PFSK-1 (cell line): ENCODE data around the gene DPEP1.

Source experiments
- FOXP2 ChIP-seq: optimal IDR thresholded peaks from 2 replicates; pipeline ENCODE3; 2011; ENCODE audit warnings: borderline replicate concordance, control low read depth, inconsistent platforms; ENCODE audit not compliant: insufficient read depth; ENCODE audit errors: extremely low read length, extremely low read depth
- POLR2AphosphoS5 ChIP-seq: IDR thresholded peaks from 2 replicates; pipeline ENCODE4 v1.6.1; 2012; ENCODE audit warnings: low read depth, mild to moderate bottlenecking, control low read depth, low read length, moderate library complexity
- REST ChIP-seq, 2 experiments: IDR thresholded peaks; 2 replicates each; pipeline versions ENCODE4 v1.6.1 to v1.8.0; 2011 to 2012; ENCODE audit warnings: low read depth in 2 of 2, low read length in 2 of 2, control low read depth in 1 of 2, inconsistent platforms in 1 of 2, mild to moderate bottlenecking in 1 of 2, moderate library complexity in 1 of 2; ENCODE audit not compliant: insufficient read depth in 1 of 2
- SIN3A ChIP-seq: IDR thresholded peaks from 2 replicates; pipeline ENCODE4 v1.6.1; 2012; ENCODE audit warnings: mild to moderate bottlenecking, low read length, moderate library complexity, borderline replicate concordance; ENCODE audit not compliant: insufficient read depth
- TAF1 ChIP-seq: IDR thresholded peaks from 2 replicates; pipeline ENCODE4 v1.6.1; 2012; ENCODE audit warnings: low read length, control low read depth, borderline replicate concordance; ENCODE audit not compliant: insufficient read depth

DPEP1 gene

DNA sequence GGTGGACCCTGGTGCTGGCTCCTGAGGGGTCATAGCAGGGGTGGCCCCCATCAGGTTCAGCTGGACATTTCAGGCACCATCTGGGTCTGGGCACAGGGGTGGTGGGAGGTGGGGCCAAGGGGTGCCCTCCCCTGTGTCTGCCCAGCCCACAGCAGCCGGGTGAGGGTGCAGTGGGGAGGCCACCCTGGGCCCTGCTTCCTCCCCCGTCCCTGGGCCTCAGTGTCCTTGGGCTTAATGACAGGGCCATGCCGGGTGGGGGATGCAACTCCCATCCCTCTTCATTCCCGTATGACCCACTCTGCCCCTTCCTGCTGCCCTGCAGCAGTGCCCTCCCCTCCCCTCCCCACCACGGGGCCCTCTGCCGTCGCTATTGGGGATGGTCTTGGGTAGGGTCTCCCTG lies 27.2 kb upstream of the DPEP1 start:
- TF ChIP-seq FOXP2 = no peak
- TF ChIP-seq TAF1 = no peak
- TF ChIP-seq POLR2AphosphoS5 = no peak
- TF ChIP-seq SIN3A = no peak
- no peak for TF ChIP-seq REST (IDR thresholded peaks at IDR 0.05; ENCODE audit: insufficient read depth in 1 of 2, low read depth in 2 of 2, low read length in 2 of 2)

GRCh38 chr16:89586853-89587252 lies 26.6 kb upstream of the DPEP1 start:
- TF ChIP-seq SIN3A = no peak
- no peak for TF ChIP-seq TAF1
- TF ChIP-seq REST (IDR thresholded peaks at IDR 0.05; ENCODE audit: insufficient read depth in 1 of 2, low read depth in 2 of 2, low read length in 2 of 2) = no peak
- no peak for TF ChIP-seq FOXP2
- TF ChIP-seq POLR2AphosphoS5 = no peak

DNA sequence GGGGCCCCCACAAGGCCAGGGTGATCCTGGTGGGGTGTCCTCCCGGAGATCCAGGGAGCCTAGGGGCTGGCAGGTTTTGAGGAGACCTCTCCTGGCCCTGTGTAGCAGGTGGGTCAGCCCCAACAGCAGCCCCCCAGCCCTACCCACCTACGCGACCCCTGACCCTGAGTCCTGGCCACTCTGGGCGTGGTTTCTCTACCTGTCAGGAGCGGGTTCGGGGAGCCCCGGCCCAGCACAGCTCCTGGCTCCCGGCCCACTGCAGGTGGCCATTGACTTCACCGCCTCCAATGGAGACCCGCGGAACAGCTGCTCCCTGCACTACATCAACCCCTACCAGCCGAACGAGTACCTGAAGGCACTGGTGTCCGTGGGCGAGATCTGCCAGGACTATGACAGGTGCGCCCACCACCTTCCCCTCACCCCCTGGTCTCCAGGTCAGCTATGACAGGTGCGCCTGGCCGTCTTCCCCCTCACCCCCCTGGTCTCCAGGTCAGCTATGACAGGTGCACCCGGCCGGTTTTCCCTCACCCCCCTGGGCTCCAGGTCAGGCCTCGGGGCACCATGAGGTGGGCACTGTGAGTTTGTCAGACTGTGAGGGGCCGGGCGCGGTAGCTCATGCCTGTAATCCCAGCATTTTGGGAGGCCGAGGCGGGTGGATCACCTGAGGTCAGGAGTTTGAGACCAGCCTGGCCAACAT lies 24.9 kb upstream of the DPEP1 start:
- TF ChIP-seq FOXP2 = no peak
- no peak for TF ChIP-seq SIN3A
- TF ChIP-seq REST (IDR thresholded peaks at IDR 0.05; ENCODE audit: insufficient read depth in 1 of 2, low read depth in 2 of 2, low read length in 2 of 2) = no peak
- TF ChIP-seq TAF1 = no peak
- no peak for TF ChIP-seq POLR2AphosphoS5

- no peak for TF ChIP-seq TAF1
- TF ChIP-seq POLR2AphosphoS5 = no peak
- TF ChIP-seq FOXP2 = no peak
- no peak for TF ChIP-seq SIN3A
- no peak for TF ChIP-seq REST (IDR thresholded peaks at IDR 0.05; ENCODE audit: insufficient read depth in 1 of 2, low read depth in 2 of 2, low read length in 2 of 2)
These were observed 24.1 kb upstream of the DPEP1 start for GRCh38 chr16:89589241-89589926.
